Thoracic aorta (tissue), 2 donors: ENCODE measurements around the gene CYP27A1. TPM values are rescaled to one million over a fixed set of nuclear protein-coding genes. Genes with fewer than 3 reads are reported as not detected.

Experiments used
- ATAC-seq: fragments of 150-250 bp; one replicate; pipeline ENCODE4 v1.8.0; 2017; ENCODE audit warnings: low read depth; ENCODE audit not compliant: insufficient number of reproducible peaks, low FRiP score
- DNase-seq: peaks from one replicate; pipeline ENCODE4 v3.0.0-alpha.2; 2020; ENCODE audit warnings: low spot score
- H3K27ac ChIP-seq, 2 donors: fragments of 200-600 bp; sonication (generic); 1 replicate in 1 of 2; 2 replicates in 1 of 2; pipeline ENCODE4 v1.5.1; 2016; ENCODE audit warnings: mild to moderate bottlenecking in 2 of 2, moderate library complexity in 2 of 2
- H3K27me3 ChIP-seq: fragments of 200-600 bp; sonication (generic); replicated peaks from 2 replicates; pipeline ENCODE4 v1.6.0; 2016; ENCODE audit warnings: mild to moderate bottlenecking; ENCODE audit not compliant: insufficient read depth
- H3K36me3 ChIP-seq: fragments of 200-600 bp; sonication (generic); one replicate; pipeline ENCODE4 v1.5.1; 2016
- H3K4me1 ChIP-seq, 2 donors: fragments of 200-600 bp; sonication (generic); 1 replicate in 1 of 2; 2 replicates in 1 of 2; pipeline versions ENCODE4 v1.5.1 to v1.6.0; 2016; ENCODE audit warnings: low read depth in 2 of 2, mild to moderate bottlenecking in 1 of 2; ENCODE audit not compliant: control insufficient read depth in 1 of 2
- H3K4me3 ChIP-seq: fragments of 200-600 bp; sonication (generic); 2 replicates; pipeline ENCODE4 v1.5.1; 2016; ENCODE audit warnings: mild to moderate bottlenecking
- H3K9me3 ChIP-seq: fragments of 200-600 bp; sonication (generic); 2 replicates; pipeline ENCODE4 v1.5.1; 2016
- total RNA-seq, 2 donors: library from RNA; depleted of rRNA; stranded (reverse); fragments of >200 nt; gene quantifications; one replicate each; pipeline versions ENCODE4 v1.1.0 to v1.2.3, GENCODE V29; 2016
- TF ChIP-seq, protein P1 (sequence below): fragments of 200-600 bp; sonication (generic); IDR thresholded peaks from one replicate; pipeline ENCODE4 v1.5.1; 2019; ENCODE audit warnings: antibody characterized with exemption

Gene CYP27A1
- total RNA-seq, 2 donors from 2014 or later: 31.6 to 37.8 TPM

DNA sequence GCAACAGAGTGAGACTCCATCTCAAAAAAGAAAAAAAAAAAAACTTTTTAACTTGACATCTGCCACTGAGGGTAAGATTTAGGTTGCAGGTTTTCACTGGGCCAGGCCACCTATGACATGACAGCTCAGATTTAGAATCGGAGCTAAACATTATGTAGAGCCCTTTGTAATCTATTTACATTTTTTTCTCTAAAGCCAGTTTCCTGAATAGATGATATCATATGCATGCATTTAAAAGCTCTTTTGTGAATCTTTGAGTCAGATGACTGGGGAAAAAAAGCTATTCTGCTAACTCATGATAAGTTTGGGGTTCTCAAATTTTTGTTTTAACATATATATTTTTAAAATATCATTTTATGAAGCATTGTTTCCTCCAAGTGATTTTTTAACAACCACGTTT is 28.3 kb downstream of the CYP27A1 start:
- DNase-seq (no peak), ATAC-seq (no peak)
- Histone ChIP-seq H3K9me3 (no peaks in the 10 kb centered on the region), H3K27ac (no peak overlapping the region), H3K4me1 (peaks cover 12 to 27% of the 10 kb centered on the region in 2 donors), H3K36me3 (peaks cover 25% of the 10 kb centered on the region), H3K27me3 (no peaks in the 10 kb centered on the region), H3K4me3 (no peak overlapping the region)
- TF ChIP-seq, protein P1, sequence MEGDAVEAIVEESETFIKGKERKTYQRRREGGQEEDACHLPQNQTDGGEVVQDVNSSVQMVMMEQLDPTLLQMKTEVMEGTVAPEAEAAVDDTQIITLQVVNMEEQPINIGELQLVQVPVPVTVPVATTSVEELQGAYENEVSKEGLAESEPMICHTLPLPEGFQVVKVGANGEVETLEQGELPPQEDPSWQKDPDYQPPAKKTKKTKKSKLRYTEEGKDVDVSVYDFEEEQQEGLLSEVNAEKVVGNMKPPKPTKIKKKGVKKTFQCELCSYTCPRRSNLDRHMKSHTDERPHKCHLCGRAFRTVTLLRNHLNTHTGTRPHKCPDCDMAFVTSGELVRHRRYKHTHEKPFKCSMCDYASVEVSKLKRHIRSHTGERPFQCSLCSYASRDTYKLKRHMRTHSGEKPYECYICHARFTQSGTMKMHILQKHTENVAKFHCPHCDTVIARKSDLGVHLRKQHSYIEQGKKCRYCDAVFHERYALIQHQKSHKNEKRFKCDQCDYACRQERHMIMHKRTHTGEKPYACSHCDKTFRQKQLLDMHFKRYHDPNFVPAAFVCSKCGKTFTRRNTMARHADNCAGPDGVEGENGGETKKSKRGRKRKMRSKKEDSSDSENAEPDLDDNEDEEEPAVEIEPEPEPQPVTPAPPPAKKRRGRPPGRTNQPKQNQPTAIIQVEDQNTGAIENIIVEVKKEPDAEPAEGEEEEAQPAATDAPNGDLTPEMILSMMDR: no peak

DNA sequence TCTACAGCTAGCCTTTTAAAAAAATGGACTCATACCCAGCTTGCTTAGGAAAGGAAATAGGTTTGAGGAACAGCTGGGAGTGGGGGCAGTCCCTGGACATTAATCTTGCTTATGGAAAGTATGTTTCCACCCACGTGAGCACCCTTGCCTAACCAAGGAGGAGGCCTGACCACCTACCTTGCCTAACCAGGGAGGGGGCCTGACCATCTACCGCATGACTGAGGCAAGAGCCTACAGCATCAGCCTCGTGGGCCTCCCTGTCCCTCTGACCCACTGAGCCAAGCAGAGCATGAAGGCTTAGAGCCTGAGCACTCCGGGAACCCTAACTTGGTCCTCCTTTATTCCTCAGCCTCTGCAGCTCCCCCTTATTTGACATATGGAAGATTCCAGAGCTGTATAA is 29.4 kb downstream of the CYP27A1 start:
- no peaks in the 10 kb centered on the region for H3K27me3 ChIP-seq
- peaks cover 31% of the 10 kb centered on the region for H3K36me3 ChIP-seq
- H3K27ac ChIP-seq: no peak overlapping the region
- TF ChIP-seq, protein P1: no peak
- ATAC-seq: no peak
- no peak overlapping the region for H3K4me3 ChIP-seq
- no peak for DNase-seq
- H3K4me1 ChIP-seq: peaks cover 8 to 17% of the 10 kb centered on the region in 2 donors
- H3K9me3 ChIP-seq: no peaks in the 10 kb centered on the region

DNA sequence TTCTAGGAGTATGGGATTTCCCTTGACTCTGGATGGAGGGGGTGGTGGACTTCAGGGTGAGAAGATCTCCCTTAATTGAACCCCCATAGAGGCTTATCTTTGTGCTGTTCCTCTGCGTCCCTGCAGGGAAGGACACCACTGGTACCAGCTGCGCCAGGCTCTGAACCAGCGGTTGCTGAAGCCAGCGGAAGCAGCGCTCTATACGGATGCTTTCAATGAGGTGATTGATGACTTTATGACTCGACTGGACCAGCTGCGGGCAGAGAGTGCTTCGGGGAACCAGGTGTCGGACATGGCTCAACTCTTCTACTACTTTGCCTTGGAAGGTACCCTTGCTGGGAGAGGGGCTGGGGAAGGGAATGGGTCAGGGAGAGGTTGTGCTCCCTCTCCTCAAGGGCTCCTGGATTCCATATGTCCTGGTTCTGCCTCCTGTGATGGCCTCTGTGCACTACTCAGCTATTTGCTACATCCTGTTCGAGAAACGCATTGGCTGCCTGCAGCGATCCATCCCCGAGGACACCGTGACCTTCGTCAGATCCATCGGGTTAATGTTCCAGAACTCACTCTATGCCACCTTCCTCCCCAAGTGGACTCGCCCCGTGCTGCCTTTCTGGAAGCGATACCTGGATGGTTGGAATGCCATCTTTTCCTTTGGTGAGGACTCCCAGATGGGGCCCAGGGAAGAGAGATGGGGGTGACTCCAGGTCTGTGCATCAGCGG is 30.3 kb downstream of the CYP27A1 start:
- Histone ChIP-seq H3K9me3 (no peaks in the 10 kb centered on the region), H3K4me1 (peaks cover 4 to 9% of the 10 kb centered on the region in 2 donors), H3K27ac (no peak overlapping the region), H3K27me3 (no peaks in the 10 kb centered on the region), H3K4me3 (no peak overlapping the region), H3K36me3 (peaks cover 31% of the 10 kb centered on the region)
- no peak for ATAC-seq
- DNase-seq: no peak
- TF ChIP-seq, protein P1: no peak

DNA sequence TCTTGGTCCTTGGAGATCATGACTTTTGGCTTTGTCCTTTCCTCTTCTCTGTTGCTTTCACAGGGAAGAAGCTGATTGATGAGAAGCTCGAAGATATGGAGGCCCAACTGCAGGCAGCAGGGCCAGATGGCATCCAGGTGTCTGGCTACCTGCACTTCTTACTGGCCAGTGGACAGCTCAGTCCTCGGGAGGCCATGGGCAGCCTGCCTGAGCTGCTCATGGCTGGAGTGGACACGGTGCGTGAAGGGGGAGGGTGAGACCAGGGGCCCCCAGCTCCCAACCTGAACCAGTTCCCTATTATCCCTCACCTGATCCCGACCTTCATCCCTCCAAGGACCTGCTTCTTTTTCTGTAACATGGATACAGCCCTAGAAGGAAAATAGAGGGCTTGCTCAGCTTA is 30.9 kb downstream of the CYP27A1 start:
- H3K27me3 ChIP-seq: no peaks in the 10 kb centered on the region
- no peak overlapping the region for H3K4me3 ChIP-seq
- H3K36me3 ChIP-seq: peaks cover 33% of the 10 kb centered on the region
- no peaks in the 10 kb centered on the region for H3K9me3 ChIP-seq
- TF ChIP-seq, protein P1: no peak
- no peak for ATAC-seq
- peaks cover 0 to 5% of the 10 kb centered on the region in 2 donors for H3K4me1 ChIP-seq
- no peak for DNase-seq
- no peak overlapping the region for H3K27ac ChIP-seq

DNA sequence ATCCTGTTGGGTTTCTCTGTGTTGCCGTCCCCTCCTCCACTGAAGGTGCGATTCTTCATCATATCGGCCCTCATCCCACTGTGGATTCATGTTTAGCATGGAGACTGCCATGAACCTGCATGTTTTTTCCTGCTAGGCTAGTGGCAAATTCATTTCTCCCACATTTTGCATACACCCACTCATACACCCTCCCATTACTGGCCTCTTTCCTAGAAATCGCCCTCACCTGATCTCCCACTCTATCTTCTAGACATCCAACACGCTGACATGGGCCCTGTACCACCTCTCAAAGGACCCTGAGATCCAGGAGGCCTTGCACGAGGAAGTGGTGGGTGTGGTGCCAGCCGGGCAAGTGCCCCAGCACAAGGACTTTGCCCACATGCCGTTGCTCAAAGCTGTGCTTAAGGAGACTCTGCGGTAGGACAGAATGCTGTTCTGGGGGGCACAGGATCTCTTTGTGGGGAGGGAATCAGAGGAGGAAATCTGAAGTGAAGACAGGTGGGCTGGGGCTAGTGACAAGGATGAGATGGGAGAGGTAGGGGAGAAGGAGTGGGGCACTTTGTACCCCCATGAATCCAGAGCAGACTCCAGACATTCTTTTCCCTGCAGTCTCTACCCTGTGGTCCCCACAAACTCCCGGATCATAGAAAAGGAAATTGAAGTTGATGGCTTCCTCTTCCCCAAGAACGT is 32.0 kb downstream of the CYP27A1 start:
- DNase-seq: no peak
- no peak overlapping the region for H3K27ac ChIP-seq
- H3K27me3 ChIP-seq: no peaks in the 10 kb centered on the region
- no peak for ATAC-seq
- TF ChIP-seq, protein P1: no peak
- peaks cover 41% of the 10 kb centered on the region for H3K36me3 ChIP-seq
- H3K9me3 ChIP-seq: no peaks in the 10 kb centered on the region
- no peaks in the 10 kb centered on the region for H3K4me1 ChIP-seq
- no peak overlapping the region for H3K4me3 ChIP-seq
